Natural killer cell (primary cell): Measurements from ENCODE around the gene GPHN. TPM values are rescaled to one million over a fixed set of nuclear protein-coding genes. Genes with fewer than 3 reads are reported as not detected.

ENCODE experiments used
- ATAC-seq, 3 donors: fragments of 150-1000 bp in 2 of 3; fragments of 200-7000 bp in 1 of 3; cut with Tn5 transposase; 1 replicate in 1 of 3; 2 replicates in 2 of 3; pipeline ENCODE4 v1.10.0; 2021; ENCODE audit warnings: mild to moderate bottlenecking in 2 of 3, moderate library complexity in 2 of 3
- DNase-seq, 2 donors: peaks; one replicate each; pipeline versions ENCODE4 v3.0.0 to v3.0.0-alpha.2; 2013 to 2021; ENCODE audit warnings: mixed read lengths in 1 of 2
- H3K27ac ChIP-seq: one replicate; pipeline ENCODE4 v1.5.1; 2013; ENCODE audit warnings: mild to moderate bottlenecking, low read length
- H3K27me3 ChIP-seq: one replicate; pipeline ENCODE4 v1.6.1; 2013; ENCODE audit warnings: low read length; ENCODE audit not compliant: control insufficient read depth, insufficient read depth
- H3K36me3 ChIP-seq: one replicate; pipeline ENCODE4 v1.6.1; 2013; ENCODE audit warnings: low read length; ENCODE audit not compliant: control insufficient read depth, insufficient read depth
- H3K4me1 ChIP-seq: one replicate; pipeline ENCODE4 v1.6.1; 2013; ENCODE audit warnings: low read length; ENCODE audit not compliant: control insufficient read depth, insufficient read depth
- H3K4me3 ChIP-seq: one replicate; pipeline ENCODE4 v1.5.1; 2013; ENCODE audit warnings: low read length
- H3K9me3 ChIP-seq: one replicate; pipeline ENCODE4 v1.6.1; 2013; ENCODE audit warnings: low read length; ENCODE audit not compliant: control insufficient read depth, insufficient read depth
- H3K27ac Mint-ChIP-seq, 2 donors: one replicate each; pipeline ENCODE4 v1.8.0; 2022; ENCODE audit warnings: mild to moderate bottlenecking in 2 of 2, mixed read lengths in 2 of 2, moderate library complexity in 1 of 2
- H3K27me3 Mint-ChIP-seq, 2 donors: one replicate each; pipeline ENCODE4 v1.8.0; 2022; ENCODE audit warnings: low read depth in 2 of 2, mixed read lengths in 2 of 2
- H3K36me3 Mint-ChIP-seq: one replicate; pipeline ENCODE4 v1.8.0; 2022; ENCODE audit warnings: mixed read lengths
- H3K4me1 Mint-ChIP-seq, 2 donors: one replicate each; pipeline ENCODE4 v1.8.0; 2022; ENCODE audit warnings: mixed read lengths in 2 of 2
- H3K4me3 Mint-ChIP-seq: one replicate; pipeline ENCODE4 v1.8.0; 2022; ENCODE audit warnings: mild to moderate bottlenecking, moderate library complexity, mixed read lengths
- H3K9me3 Mint-ChIP-seq, 2 donors: one replicate each; pipeline ENCODE4 v1.8.0; 2022; ENCODE audit warnings: mixed read lengths in 2 of 2
- CTCF ChIP-seq: fragments of 200-600 bp; IDR thresholded peaks from one replicate; pipeline ENCODE4 v1.8.0; 2022; ENCODE audit warnings: antibody characterized with exemption
- WGBS: methylation state at CpG from one replicate; pipeline ENCODE4 v1.1.7; 2013; ENCODE audit warnings: missing lambda C conversion rate; ENCODE audit not compliant: insufficient coverage; 5-methylcytosine and 5-hydroxymethylcytosine counted together
- intact Hi-C: fragments of 100-400 bp; cut with micrococcal nuclease; formaldehyde crosslinking; loops from one replicate; pipeline ENCODE4 v1.14.2; 2022
- total RNA-seq, 4 donors: library from RNA; stranded (reverse); fragments of 120-200 nt in 1 of 4; gene quantifications; one replicate each; pipeline versions ENCODE4 v1.2.3 to v1.2.4, GENCODE V29; 2013 to 2022

The GPHN gene
- total RNA-seq, 3 donors from 2014 or later (not counting 1 experiment from before 2014, with no cell fraction given) = 6.3 to 9.4 (median 8.7) TPM

- H3K9me3 ChIP-seq = no peaks in the 10 kb centered on the region
- no peak overlapping the region for H3K27ac ChIP-seq
- Mint-ChIP-seq H3K4me3 (no peak overlapping the region), H3K36me3 (no peaks in the 10 kb centered on the region), H3K27me3 (peaks cover 0 to 4% of the 10 kb centered on the region in 2 donors), H3K4me1 (peaks cover 7 to 10% of the 10 kb centered on the region in 2 donors), H3K9me3 (no peaks in the 10 kb centered on the region), H3K27ac (no peak overlapping the region)
- ATAC-seq (no peak), DNase-seq (no peak)
- no peaks in the 10 kb centered on the region for H3K36me3 ChIP-seq
- H3K4me1 ChIP-seq = peaks cover 12% of the 10 kb centered on the region
- no peak overlapping the region for H3K4me3 ChIP-seq
- TF ChIP-seq CTCF = no peak
- intact Hi-C loops = no loop called here
- no peaks in the 10 kb centered on the region for H3K27me3 ChIP-seq
- WGBS = 95% methylated on average over 1 of the region's 1 CpG
Observed at GRCh38 chr14:66503532-66503931, 4.4 kb upstream of the GPHN start.

DNA sequence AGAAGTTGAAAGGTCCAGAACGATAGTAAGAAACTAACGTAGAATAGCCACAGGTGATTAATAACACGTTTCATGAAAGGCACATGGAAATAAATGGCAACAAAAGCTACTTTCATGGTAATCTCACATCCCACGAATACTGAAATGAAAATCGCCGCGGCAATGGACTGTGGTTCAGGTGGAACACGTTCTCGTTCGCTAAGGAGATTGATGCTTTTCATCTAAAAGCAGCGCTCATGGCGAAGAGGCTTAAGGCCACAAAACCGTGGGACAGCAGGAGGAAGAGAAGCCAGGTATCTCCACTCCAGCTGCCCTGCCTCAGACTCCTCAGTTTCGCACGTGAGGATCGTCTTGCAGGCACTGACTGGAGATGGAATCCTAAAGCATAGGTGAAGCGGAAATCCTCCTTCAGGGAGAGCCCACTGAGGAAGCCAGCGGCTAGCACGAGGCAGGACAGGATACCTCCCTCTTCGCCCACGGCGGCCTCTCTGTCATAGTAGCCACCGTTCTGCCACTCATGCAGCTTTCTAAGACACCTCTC is 696 bp upstream of the GPHN start:
- peak overlapping the region; percentile 64 for H3K27ac ChIP-seq
- WGBS = 3% methylated on average over 23 of the region's 23 CpGs
- H3K4me3 Mint-ChIP-seq = peak overlapping the region; percentile 96
- no peaks in the 10 kb centered on the region for H3K9me3 ChIP-seq
- H3K4me1 Mint-ChIP-seq = peaks cover 18 to 27% of the 10 kb centered on the region in 2 donors
- ATAC-seq = peak in 2 of 3 donors; percentile 5 to 17
- TF ChIP-seq CTCF = no peak
- peaks cover 6% of the 10 kb centered on the region for H3K27me3 ChIP-seq
- H3K4me3 ChIP-seq = peak overlapping the region; percentile 76
- H3K36me3 Mint-ChIP-seq = no peaks in the 10 kb centered on the region
- H3K4me1 ChIP-seq = peaks cover 17% of the 10 kb centered on the region
- H3K27ac Mint-ChIP-seq = peak overlapping the region; percentile 62 to 85
- intact Hi-C loops = no loop called here
- H3K27me3 Mint-ChIP-seq = peaks cover 14 to 21% of the 10 kb centered on the region in 2 donors
- DNase-seq = no peak
- no peaks in the 10 kb centered on the region for H3K36me3 ChIP-seq
- no peaks in the 10 kb centered on the region for H3K9me3 Mint-ChIP-seq

- Histone ChIP-seq H3K27ac (peak overlapping the region; percentile 64), H3K27me3 (peaks cover 6% of the 10 kb centered on the region), H3K4me1 (peaks cover 17% of the 10 kb centered on the region), H3K9me3 (no peaks in the 10 kb centered on the region), H3K36me3 (no peaks in the 10 kb centered on the region), H3K4me3 (peak overlapping the region; percentile 76)
- no peaks in the 10 kb centered on the region for H3K9me3 Mint-ChIP-seq
- H3K36me3 Mint-ChIP-seq = no peaks in the 10 kb centered on the region
- intact Hi-C loops = no loop called here
- H3K4me1 Mint-ChIP-seq = peaks cover 18 to 27% of the 10 kb centered on the region in 2 donors
- H3K27me3 Mint-ChIP-seq = peaks cover 14 to 26% of the 10 kb centered on the region in 2 donors
- under 1% methylated on average over 19 of the region's 19 CpGs for WGBS
- no peak for TF ChIP-seq CTCF
- DNase-seq = no peak
- peak overlapping the region in 1 of 2 donors; percentile 85 for H3K27ac Mint-ChIP-seq
- ATAC-seq = no peak
- peak overlapping the region; percentile 96 for H3K4me3 Mint-ChIP-seq
Observed at GRCh38 chr14:66508547-66508845, 549 bp downstream of the GPHN start.
